HCT116 (cell line): Measurements from ENCODE around the gene ALDH1L1. TPM values are rescaled to one million over a fixed set of nuclear protein-coding genes. Genes with fewer than 3 reads are reported as not detected.

Experiments used
- ATAC-seq: fragments of 200-7000 bp; cut with Tn5 transposase; 2 replicates; pipeline ENCODE4 v1.9.1; 2020; ENCODE audit warnings: mild to moderate bottlenecking, moderate library complexity
- BruUV-seq: library from RNA; stranded (reverse); fragments of 400-500 nt; replicated peaks from 2 replicates; lab custom pipeline; 2021; lab: Mats Ljungman, UMichigan
- CTCF ChIA-PET: fragments of 300-600 bp; sonication (Branson Sonifier 250); formaldehyde crosslinking; loops from one replicate; lab custom pipeline; 2021; ENCODE audit warnings: antibody characterized with exemption; lab: Charles Lee
- POLR2A ChIA-PET: fragments of 300-600, 350-600 bp; sonication (Branson Sonifier 250); formaldehyde crosslinking; loops from one replicate; lab custom pipeline; 2021; ENCODE audit warnings: antibody characterized with exemption; lab: Charles Lee
- RAD21 ChIA-PET, 2 experiments: fragments of 300-600 bp; sonication (Branson Sonifier 250); formaldehyde crosslinking; loops; one replicate each; lab custom pipeline; 2023; ENCODE audit warnings: low total read pairs in 2 of 2; ENCODE audit not compliant: uncharacterized antibody in 2 of 2, unreplicated experiment in 2 of 2, low non-redundant PET in 1 of 2; lab: Charles Lee
- DNase-seq: peaks from one replicate; pipeline ENCODE4 v3.0.0-alpha.2; 2010; ENCODE audit warnings: low read depth, low spot score
- H2AFZ ChIP-seq: fragments of 200-600 bp; shearing (Covaris generic), sonication (generic); 2 replicates; pipeline ENCODE4 v1.6.1; 2017; ENCODE audit warnings: low read depth, mixed run types, mixed read lengths, antibody characterized with exemption, low read length; ENCODE audit not compliant: poor library complexity, severe bottlenecking
- H3K27ac ChIP-seq: 2 replicates; pipeline ENCODE4 v1.5.1; 2012; ENCODE audit warnings: low read depth, low read length
- H3K27me3 ChIP-seq: fragments of 200-600 bp; sonication (generic); 2 replicates; pipeline ENCODE4 v1.6.1; 2016; ENCODE audit warnings: mixed run types, low read length, mixed read lengths; ENCODE audit not compliant: insufficient read depth
- H3K36me3 ChIP-seq, 2 experiments: fragments of 200-500 bp in 1 of 2; fragments of 200-600 bp in 1 of 2; sonication (Bioruptor generic) in 1 of 2; sonication (generic) in 1 of 2; 2 replicates each; pipeline versions ENCODE4 v1.5.1 to v1.6.1; 2014 to 2016; ENCODE audit warnings: low read length in 2 of 2, inconsistent platforms in 1 of 2, mixed read lengths in 1 of 2, mixed run types in 1 of 2; ENCODE audit not compliant: insufficient read depth in 2 of 2, control insufficient read depth in 1 of 2
- H3K4me1 ChIP-seq, 2 experiments: fragments of 200-600 bp in 1 of 2; sonication (generic) in 1 of 2; 2 replicates each; pipeline versions ENCODE4 v1.5.1 to v1.6.1; 2012 to 2017; ENCODE audit warnings: low read length in 2 of 2, inconsistent platforms in 1 of 2, mild to moderate bottlenecking in 1 of 2, mixed read lengths in 1 of 2, mixed run types in 1 of 2, moderate library complexity in 1 of 2; ENCODE audit not compliant: insufficient read depth in 2 of 2, control insufficient read depth in 1 of 2
- H3K4me2 ChIP-seq: fragments of 200-600 bp; sonication (generic); 2 replicates; pipeline ENCODE4 v1.6.1; 2017; ENCODE audit warnings: mixed run types, low read length, mixed read lengths
- H3K4me3 ChIP-seq, 2 experiments: fragments of 200-600 bp in 1 of 2; sonication (generic) in 1 of 2; replicated peaks in 1 of 2; 2 replicates each; pipeline ENCODE4 v1.5.1; 2011 to 2016; ENCODE audit warnings: low read length in 2 of 2, control low read depth in 1 of 2, low read depth in 1 of 2, mild to moderate bottlenecking in 1 of 2, mixed read lengths in 1 of 2, mixed run types in 1 of 2
- H3K79me2 ChIP-seq: fragments of 200-600 bp; sonication (generic); 2 replicates; pipeline ENCODE4 v1.6.1; 2017; ENCODE audit warnings: mild to moderate bottlenecking, mixed run types, low read length, moderate library complexity, mixed read lengths; ENCODE audit not compliant: insufficient read depth
- H3K9ac ChIP-seq: fragments of 200-600 bp; sonication (generic); 2 replicates; pipeline ENCODE4 v1.6.1; 2016; ENCODE audit warnings: low read length, mixed read lengths
- H3K9me2 ChIP-seq: fragments of 200-600 bp; sonication (generic), shearing (Covaris generic); 2 replicates; pipeline ENCODE4 v1.6.1; 2017; ENCODE audit warnings: mixed run types, mild to moderate bottlenecking, moderate library complexity; ENCODE audit not compliant: insufficient read depth
- H3K9me3 ChIP-seq, 2 experiments: fragments of 200-500 bp in 1 of 2; fragments of 200-600 bp in 1 of 2; sonication (Bioruptor generic) in 1 of 2; sonication (generic) in 1 of 2; 2 replicates each; pipeline ENCODE4 v1.6.1; 2014 to 2017; ENCODE audit warnings: low read length in 2 of 2, mixed read lengths in 2 of 2, inconsistent platforms in 1 of 2, low read depth in 1 of 2, mild to moderate bottlenecking in 1 of 2, mixed run types in 1 of 2, moderate library complexity in 1 of 2; ENCODE audit not compliant: control insufficient read depth in 1 of 2, insufficient read depth in 1 of 2
- H4K20me1 ChIP-seq: fragments of 200-600 bp; sonication (generic), shearing (Covaris generic); 2 replicates; pipeline ENCODE4 v1.6.1; 2017; ENCODE audit warnings: mixed run types, mild to moderate bottlenecking, moderate library complexity; ENCODE audit not compliant: insufficient read depth
- ATF3 ChIP-seq: IDR thresholded peaks from 2 replicates; pipeline ENCODE4 v1.6.1; 2012
- CBX3 ChIP-seq: IDR thresholded peaks from 2 replicates; pipeline ENCODE4 v1.6.1; 2012; ENCODE audit warnings: low read depth
- CEBPB ChIP-seq: IDR thresholded peaks from 2 replicates; pipeline ENCODE4 v1.6.1; 2012; ENCODE audit warnings: low read depth
- CTCF ChIP-seq, 3 experiments: fragments of 200-600 bp in 1 of 3; sonication (generic) in 1 of 3; IDR thresholded peaks in 2 of 3; conservative IDR thresholded peaks in 1 of 3; 2 replicates each; pipeline ENCODE4 v1.5.1; 2012 to 2017; ENCODE audit warnings: low read depth in 2 of 3, low read length in 2 of 3, antibody characterized with exemption in 1 of 3, borderline replicate concordance in 1 of 3, control low read depth in 1 of 3, mild to moderate bottlenecking in 1 of 3, mixed read lengths in 1 of 3, mixed run types in 1 of 3, moderate library complexity in 1 of 3; ENCODE audit not compliant: insufficient read depth in 1 of 3
- EGR1 ChIP-seq: IDR thresholded peaks from 2 replicates; pipeline ENCODE4 v1.6.1; 2012; ENCODE audit warnings: low read depth
- EZH2 ChIP-seq: fragments of 200-600 bp; sonication (generic); IDR thresholded peaks from 2 replicates; pipeline ENCODE4 v1.6.1; 2017; ENCODE audit warnings: antibody characterized with exemption, mixed run types
- FOSL1 ChIP-seq: IDR thresholded peaks from 2 replicates; pipeline ENCODE4 v1.6.1; 2012; ENCODE audit warnings: low read depth
- JUND ChIP-seq: IDR thresholded peaks from 2 replicates; pipeline ENCODE4 v1.6.1; 2012
- MAX ChIP-seq: IDR thresholded peaks from 2 replicates; pipeline ENCODE4 v1.6.1; 2012
- POLR2A ChIP-seq: IDR thresholded peaks from 2 replicates; pipeline ENCODE4 v1.7.0; 2011; ENCODE audit warnings: borderline replicate concordance; ENCODE audit not compliant: insufficient read depth, insufficient read length; ENCODE audit errors: extremely low read depth
- POLR2AphosphoS5 ChIP-seq: IDR thresholded peaks from 2 replicates; pipeline ENCODE4 v1.6.1; 2011; ENCODE audit warnings: mild to moderate bottlenecking, low read depth, low read length, moderate library complexity
- RAD21 ChIP-seq: IDR thresholded peaks from 2 replicates; pipeline ENCODE4 v1.6.1; 2012; ENCODE audit warnings: low read depth, mild to moderate bottlenecking
- REST ChIP-seq: IDR thresholded peaks from 2 replicates; pipeline ENCODE4 v1.6.1; 2012; ENCODE audit warnings: low read depth
- SRF ChIP-seq: IDR thresholded peaks from 2 replicates; pipeline ENCODE4 v1.6.1; 2012; ENCODE audit warnings: low read depth
- TCF7L2 ChIP-seq: IDR thresholded peaks from 2 replicates; pipeline ENCODE4 v1.7.0; 2011; ENCODE audit warnings: borderline replicate concordance, inconsistent platforms; ENCODE audit not compliant: insufficient read depth, insufficient read length; ENCODE audit errors: extremely low read depth
- ZBTB33 ChIP-seq: IDR thresholded peaks from 2 replicates; pipeline ENCODE4 v1.6.1; 2011; ENCODE audit warnings: mild to moderate bottlenecking, low read length, moderate library complexity; ENCODE audit not compliant: insufficient replicate concordance; ENCODE audit errors: extremely low read depth
- ZFX ChIP-seq: fragments of 450-650 bp; IDR thresholded peaks from 2 replicates; pipeline ENCODE4 v1.6.1; 2017
- ZNF274 ChIP-seq: fragments of 200-500 bp; sonication (Bioruptor generic); IDR thresholded peaks from 2 replicates; pipeline ENCODE4 v1.6.1; 2014; ENCODE audit warnings: mild to moderate bottlenecking, low read depth, low read length, inconsistent platforms
- intact Hi-C: fragments of 100-400 bp; cut with micrococcal nuclease; formaldehyde crosslinking; loops from 2 replicates; pipeline ENCODE4 v1.10.0; 2022
- total RNA-seq: library from RNA; stranded (reverse); gene quantifications from one replicate; pipeline ENCODE4 v1.2.1, GENCODE V29; 2021; ENCODE audit not compliant: unreplicated experiment

Gene ALDH1L1
- total RNA-seq, 1 experiment from 2014 or later = 0.81 TPM

GRCh38 chr3:126127904-126128303, 52.5 kb downstream of the ALDH1L1 start:
- Histone ChIP-seq H3K9me2 (no peaks in the 10 kb centered on the region), H3K27me3 (no peaks in the 10 kb centered on the region), H4K20me1 (no peaks in the 10 kb centered on the region), H2AFZ (no peak overlapping the region), H3K9ac (no peak overlapping the region)
- ATAC-seq = no peak
- CTCF ChIA-PET = interaction anchor here (1.5 kb wide), 1 partner anchor 14 kb away, joined by 3 read pairs; no protein-coding TSS in a partner anchor
- POLR2A ChIA-PET = no interaction called here
- TF ChIP-seq ZNF274 (no peak), CEBPB (no peak), TCF7L2 (no peak), CBX3 (no peak), ATF3 (no peak), JUND (no peak), POLR2AphosphoS5 (no peak), ZBTB33 (no peak), ZFX (no peak), SRF (no peak), FOSL1 (no peak), RAD21 (no peak), POLR2A (no peak), REST (no peak), EZH2 (no peak), EGR1 (no peak), CTCF (IDR thresholded peaks at IDR 0.05 in 2 of 3, conservative IDR thresholded peaks at IDR 0.05 in 1 of 3; ENCODE audit: borderline replicate concordance in 1 of 3, insufficient read depth in 1 of 3, low read depth in 2 of 3, low read length in 2 of 3) (no peak), MAX (no peak)
- TF ChIP-seq, all 23 proteins: peak for 0
- Histone ChIP-seq H3K4me2 (no peak overlapping the region), H3K79me2 (no peaks in the 10 kb centered on the region), H3K9me3 (no peaks in the 10 kb centered on the region), H3K4me1 (peaks cover 0 to 4% of the 10 kb centered on the region in 2 experiments; a peak in 1 of 4 replicates), H3K4me3 (no peak overlapping the region), H3K36me3 (no peaks in the 10 kb centered on the region), H3K27ac (no peak overlapping the region)
- RAD21 ChIA-PET = no interaction called here
- intact Hi-C loops = no loop called here
- no TSS peak for BruUV-seq
- no peak for DNase-seq
